ENCODE measurements around the gene STAC2. TPM values are rescaled to one million over a fixed set of nuclear protein-coding genes. Genes with fewer than 3 reads are reported as not detected.

The STAC2 gene
- total RNA-seq, 2 donors from 2014 or later, result 0.12 TPM; not detected in 1

GRCh38 chr17:39210093-39210434 lies 15.7 kb downstream of the STAC2 start:
- Mint-ChIP-seq H3K4me1 (ENCODE audit: low read depth in 2 of 2) (no peaks in the 10 kb centered on the region), H3K27me3 (no peaks in the 10 kb centered on the region), H3K9me3 (no peaks in the 10 kb centered on the region), H3K27ac (no peak overlapping the region), H3K36me3 (peaks cover under 1% of the 10 kb centered on the region), H3K4me3 (no peak overlapping the region)
- DNase-seq (ENCODE audit: low spot score) (no peak), ATAC-seq (no peak)

GRCh38 chr17:39209317-39210092 lies 16.2 kb downstream of the STAC2 start:
- Mint-ChIP-seq H3K36me3 (peaks cover 6% of the 10 kb centered on the region), H3K27ac (no peak overlapping the region), H3K4me1 (ENCODE audit: low read depth in 2 of 2) (no peaks in the 10 kb centered on the region), H3K9me3 (no peaks in the 10 kb centered on the region), H3K27me3 (no peaks in the 10 kb centered on the region), H3K4me3 (peak overlapping the region; percentile 20)
- no peak for DNase-seq (ENCODE audit: low spot score)
- peak; percentile 75 to 76 for ATAC-seq

- Mint-ChIP-seq H3K27ac (no peak overlapping the region), H3K9me3 (no peaks in the 10 kb centered on the region), H3K4me1 (ENCODE audit: low read depth in 2 of 2) (peaks cover 0 to 2% of the 10 kb centered on the region in 2 donors), H3K27me3 (no peaks in the 10 kb centered on the region), H3K36me3 (peaks cover 11% of the 10 kb centered on the region), H3K4me3 (peak overlapping the region; percentile 20)
- DNase-seq (ENCODE audit: low spot score) (no peak), ATAC-seq (no peak)
These were observed 16.9 kb downstream of the STAC2 start for GRCh38 chr17:39208893-39209292.

- Mint-ChIP-seq H3K27me3 (no peaks in the 10 kb centered on the region), H3K4me1 (ENCODE audit: low read depth in 2 of 2) (peaks cover 0 to 2% of the 10 kb centered on the region in 2 donors), H3K4me3 (no peak overlapping the region), H3K27ac (peak overlapping the region in 1 of 2 donors; percentile 33), H3K36me3 (peaks cover 17% of the 10 kb centered on the region), H3K9me3 (no peaks in the 10 kb centered on the region)
- no peak for ATAC-seq
- no peak for DNase-seq (ENCODE audit: low spot score)
These were observed 17.6 kb downstream of the STAC2 start for GRCh38 chr17:39208136-39208535.

- H3K9me3 Mint-ChIP-seq, result no peaks in the 10 kb centered on the region
- ATAC-seq, result no peak
- H3K4me1 Mint-ChIP-seq (ENCODE audit: low read depth in 2 of 2), result peaks cover 21 to 23% of the 10 kb centered on the region in 2 donors
- DNase-seq (ENCODE audit: low spot score), result no peak
- peak overlapping the region; percentile 31 to 57 for H3K27ac Mint-ChIP-seq
- H3K27me3 Mint-ChIP-seq, result no peaks in the 10 kb centered on the region
- H3K36me3 Mint-ChIP-seq, result peaks cover 38% of the 10 kb centered on the region
- H3K4me3 Mint-ChIP-seq, result no peak overlapping the region
These were observed 20.6 kb downstream of the STAC2 start for GRCh38 chr17:39205112-39205526.

GRCh38 chr17:39204245-39204644 lies 21.5 kb downstream of the STAC2 start:
- peaks cover 30 to 32% of the 10 kb centered on the region in 2 donors for H3K4me1 Mint-ChIP-seq (ENCODE audit: low read depth in 2 of 2)

GRCh38 chr17:39200957-39201510 lies 24.7 kb downstream of the STAC2 start:
- ATAC-seq (no peak), DNase-seq (ENCODE audit: low spot score) (no peak)
- H3K4me1 Mint-ChIP-seq (ENCODE audit: low read depth in 2 of 2), result peaks cover 30 to 37% of the 10 kb centered on the region in 2 donors
- no peaks in the 10 kb centered on the region for H3K9me3 Mint-ChIP-seq
- peak overlapping the region; percentile 94 for H3K4me3 Mint-ChIP-seq
- no peaks in the 10 kb centered on the region for H3K27me3 Mint-ChIP-seq
- peaks cover 38% of the 10 kb centered on the region for H3K36me3 Mint-ChIP-seq
- H3K27ac Mint-ChIP-seq, result peak overlapping the region; percentile 98 to 100

More at GRCh38 chr17:39204245-39204644, 21.5 kb downstream of the STAC2 start:
- no peak for DNase-seq (ENCODE audit: low spot score)
- Mint-ChIP-seq H3K4me3 (no peak overlapping the region), H3K27me3 (no peaks in the 10 kb centered on the region), H3K27ac (peak overlapping the region; percentile 31 to 57), H3K9me3 (no peaks in the 10 kb centered on the region), H3K36me3 (peaks cover 38% of the 10 kb centered on the region)
- no peak for ATAC-seq

- DNase-seq (ENCODE audit: low spot score), result peak; percentile 86
- ATAC-seq, result peak; percentile 81 to 89
- Mint-ChIP-seq H3K4me3 (peak within 1 kb of the TSS; percentile 94), H3K27ac (peak within 1 kb of the TSS; percentile 98 to 100), H3K27me3 (no peaks in the 10 kb centered on the region), H3K4me1 (ENCODE audit: low read depth in 2 of 2) (peaks cover 30 to 40% of the 10 kb centered on the region in 2 donors), H3K9me3 (no peaks in the 10 kb centered on the region), H3K36me3 (peaks cover 38% of the 10 kb centered on the region)
These were observed 25.5 kb downstream of the STAC2 start, which contains the start of gene RPL19 for GRCh38 chr17:39200070-39200879. Gene RPL19, plus strand, starts transcription at chr17:39200283. Its CDS starts 62 bp downstream, at chr17:39200345.

- Mint-ChIP-seq H3K27ac (peak overlapping the region; percentile 98 to 100), H3K4me1 (ENCODE audit: low read depth in 2 of 2) (peaks cover 30 to 40% of the 10 kb centered on the region in 2 donors)
- peak; percentile 74 to 83 for ATAC-seq
These were observed 26.0 kb downstream of the STAC2 start for GRCh38 chr17:39199820-39200069.

GRCh38 chr17:39198186-39198566 lies 27.6 kb downstream of the STAC2 start:
- ATAC-seq (no peak), DNase-seq (ENCODE audit: low spot score) (no peak)
- H3K27ac Mint-ChIP-seq, result peak overlapping the region; percentile 67 to 98
- H3K27me3 Mint-ChIP-seq, result no peaks in the 10 kb centered on the region
- H3K9me3 Mint-ChIP-seq, result no peaks in the 10 kb centered on the region
- H3K4me3 Mint-ChIP-seq, result peak overlapping the region; percentile 94
- peaks cover 30 to 45% of the 10 kb centered on the region in 2 donors for H3K4me1 Mint-ChIP-seq (ENCODE audit: low read depth in 2 of 2)
- peaks cover 21% of the 10 kb centered on the region for H3K36me3 Mint-ChIP-seq

More at GRCh38 chr17:39199820-39200069, 26.0 kb downstream of the STAC2 start:
- DNase-seq (ENCODE audit: low spot score), result peak; percentile 90
- Mint-ChIP-seq H3K27me3 (no peaks in the 10 kb centered on the region), H3K36me3 (peaks cover 34% of the 10 kb centered on the region), H3K9me3 (no peaks in the 10 kb centered on the region), H3K4me3 (peak overlapping the region; percentile 94)

- Mint-ChIP-seq H3K27ac (peak within 1 kb of the TSS; percentile 67 to 98), H3K4me3 (peak within 1 kb of the TSS; percentile 94), H3K9me3 (no peaks in the 10 kb centered on the region), H3K27me3 (no peaks in the 10 kb centered on the region), H3K36me3 (peaks cover 16% of the 10 kb centered on the region), H3K4me1 (ENCODE audit: low read depth in 2 of 2) (peaks cover 26 to 41% of the 10 kb centered on the region in 2 donors)
- peak; percentile 86 for DNase-seq (ENCODE audit: low spot score)
- ATAC-seq, result peak; percentile 79 to 82
These were observed 28.2 kb downstream of the STAC2 start, which contains the start of gene CACNB1 for GRCh38 chr17:39197380-39198185. Gene CACNB1, minus strand, starts transcription at chr17:39197669. Its CDS starts 174 bp downstream, at chr17:39197495.

- Mint-ChIP-seq H3K27me3 (no peaks in the 10 kb centered on the region), H3K36me3 (peaks cover 11% of the 10 kb centered on the region), H3K9me3 (no peaks in the 10 kb centered on the region), H3K4me3 (peak overlapping the region; percentile 94), H3K27ac (no peak overlapping the region), H3K4me1 (ENCODE audit: low read depth in 2 of 2) (peaks cover 26 to 40% of the 10 kb centered on the region in 2 donors)
- DNase-seq (ENCODE audit: low spot score) (no peak), ATAC-seq (no peak)
These were observed 28.9 kb downstream of the STAC2 start for GRCh38 chr17:39196808-39197291.

- Mint-ChIP-seq H3K9me3 (no peaks in the 10 kb centered on the region), H3K27ac (peak overlapping the region in 1 of 2 donors; percentile 28), H3K4me3 (peak overlapping the region; percentile 94), H3K36me3 (peaks cover 6% of the 10 kb centered on the region), H3K27me3 (no peaks in the 10 kb centered on the region), H3K4me1 (ENCODE audit: low read depth in 2 of 2) (peaks cover 23 to 36% of the 10 kb centered on the region in 2 donors)
- ATAC-seq (no peak), DNase-seq (ENCODE audit: low spot score) (no peak)
These were observed 29.4 kb downstream of the STAC2 start for GRCh38 chr17:39196241-39196807.

Data from natural killer cell treated with Interleukin-12 subunit alpha and Interleukin-12 subunit beta and Interleukin-15 and Interleukin-18, amount 100 ng/mL, for 72 hours (primary cell).